ENCODE data around the gene ATP6V1G3.
"Not testable (repeated sequence)": the region's sequence is repeated elsewhere in the genome, so short reads cannot be mapped to it uniquely, and the experiment has no call there.

The ATP6V1G3 gene

GRCh38 chr1:198542632-198543031 lies 2.2 kb upstream of the ATP6V1G3 start:
- DNase-seq (ENCODE audit: low read depth): no peak

GRCh38 chr1:198541737-198542136 lies 1.3 kb upstream of the ATP6V1G3 start:
- no peak for DNase-seq (ENCODE audit: low read depth)

GRCh38 chr1:198538579-198539364 lies 1.7 kb downstream of the ATP6V1G3 start:
- DNase-seq (ENCODE audit: low read depth): no peak

- DNase-seq (ENCODE audit: low read depth): no peak
Measured at GRCh38 chr1:198535631-198536030, 4.8 kb downstream of the ATP6V1G3 start.

GRCh38 chr1:198534548-198535418 lies 5.7 kb downstream of the ATP6V1G3 start:
- no peak for DNase-seq (ENCODE audit: low read depth)

GRCh38 chr1:198531891-198532290 lies 8.6 kb downstream of the ATP6V1G3 start:
- no peak for DNase-seq (ENCODE audit: low read depth)

- DNase-seq (ENCODE audit: low read depth): no peak
Measured at GRCh38 chr1:198530953-198531352, 9.5 kb downstream of the ATP6V1G3 start.

- DNase-seq (ENCODE audit: low read depth): peak; percentile 87
Measured at GRCh38 chr1:198529414-198529813, 11.1 kb downstream of the ATP6V1G3 start.

- peak; percentile 2 for DNase-seq (ENCODE audit: low read depth)
Measured at GRCh38 chr1:198528364-198528763, 12.1 kb downstream of the ATP6V1G3 start.

- no peak for DNase-seq (ENCODE audit: low read depth)
Measured at GRCh38 chr1:198524556-198524955, 15.9 kb downstream of the ATP6V1G3 start.

GRCh38 chr1:198524127-198524526 lies 16.4 kb downstream of the ATP6V1G3 start:
- DNase-seq (ENCODE audit: low read depth): not testable (repeated sequence)

GRCh38 chr1:198523182-198523950 lies 17.1 kb downstream of the ATP6V1G3 start:
- no peak for DNase-seq (ENCODE audit: low read depth)

- no peak for DNase-seq (ENCODE audit: low read depth)
Measured at GRCh38 chr1:198520524-198521254, 19.8 kb downstream of the ATP6V1G3 start.

- no peak for DNase-seq (ENCODE audit: low read depth)
Measured at GRCh38 chr1:198519639-198520501, 20.6 kb downstream of the ATP6V1G3 start.

GRCh38 chr1:198517623-198518199 lies 22.8 kb downstream of the ATP6V1G3 start:
- DNase-seq (ENCODE audit: low read depth): no peak

- DNase-seq (ENCODE audit: low read depth): no peak
Measured at GRCh38 chr1:198500096-198500495, 40.4 kb downstream of the ATP6V1G3 start.

- DNase-seq (ENCODE audit: low read depth): no peak
Measured at GRCh38 chr1:198499588-198499987, 40.9 kb downstream of the ATP6V1G3 start.

GRCh38 chr1:198498881-198499280 lies 41.6 kb downstream of the ATP6V1G3 start:
- DNase-seq (ENCODE audit: low read depth): no peak

- no peak for DNase-seq (ENCODE audit: low read depth)
Measured at GRCh38 chr1:198498103-198498385, 42.4 kb downstream of the ATP6V1G3 start.

GRCh38 chr1:198497326-198498102 lies 43.0 kb downstream of the ATP6V1G3 start:
- peak; percentile 38 for DNase-seq (ENCODE audit: low read depth)
